H54 (cell line): ENCODE measurements around the gene FAH.

Experiments used
- DNase-seq: peaks from one replicate; pipeline ENCODE4 v3.0.0; 2011; ENCODE audit warnings: low spot score, mixed read lengths; ENCODE audit not compliant: insufficient read length
- FAIRE-seq: peaks from 3 replicates; lab custom pipeline; 2011; peaks lifted over from hg19 to GRCh38; lab: Jason Lieb, UNC
- POLR2A ChIP-seq: IDR thresholded peaks from 2 replicates; pipeline ENCODE4 v1.6.1; 2011; ENCODE audit warnings: low read depth, mild to moderate bottlenecking, low read length

FAH gene

DNA sequence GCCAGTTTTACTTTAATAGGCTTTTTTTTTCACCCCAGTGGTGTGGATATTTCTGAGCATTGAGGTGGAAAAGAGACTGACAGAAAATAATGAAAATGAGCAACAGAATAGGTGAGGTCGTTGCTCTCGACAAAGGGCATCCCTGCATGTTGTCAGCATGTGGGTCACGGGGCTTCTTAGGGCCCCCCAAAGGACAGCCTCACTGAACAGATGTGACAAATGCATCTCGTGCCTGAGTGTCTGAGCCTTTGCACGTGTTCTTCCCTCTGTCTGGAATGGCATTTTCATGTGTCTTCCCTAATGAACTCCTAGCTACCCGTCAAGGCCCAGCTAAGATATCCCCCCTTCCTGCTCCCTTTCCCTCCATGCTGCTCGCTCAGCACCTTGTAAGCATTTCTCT, 31.8 kb downstream of the FAH start:
- no peak for FAIRE-seq
- TF ChIP-seq POLR2A = no peak
- DNase-seq = no peak

DNA sequence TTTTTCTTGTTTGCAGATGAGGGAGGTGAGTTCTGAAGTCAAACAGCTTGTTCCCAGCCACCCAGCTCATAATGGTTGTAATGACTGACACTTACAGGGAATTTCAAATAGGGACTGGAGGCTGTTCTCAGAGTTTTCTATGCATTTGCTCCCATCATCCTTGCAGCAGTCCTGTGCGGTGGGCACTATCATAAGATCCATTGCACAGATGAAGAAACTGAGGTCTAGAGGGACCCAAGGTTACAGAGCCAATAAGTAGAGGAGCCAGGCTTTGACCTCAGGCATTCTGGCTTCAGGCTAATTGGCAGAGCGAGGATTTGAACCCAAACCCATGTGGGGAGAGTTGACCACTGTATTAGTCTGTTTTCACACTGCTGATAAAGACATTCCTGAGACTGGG, 32.4 kb downstream of the FAH start:
- DNase-seq = no peak
- no peak for TF ChIP-seq POLR2A
- FAIRE-seq = no peak

DNA sequence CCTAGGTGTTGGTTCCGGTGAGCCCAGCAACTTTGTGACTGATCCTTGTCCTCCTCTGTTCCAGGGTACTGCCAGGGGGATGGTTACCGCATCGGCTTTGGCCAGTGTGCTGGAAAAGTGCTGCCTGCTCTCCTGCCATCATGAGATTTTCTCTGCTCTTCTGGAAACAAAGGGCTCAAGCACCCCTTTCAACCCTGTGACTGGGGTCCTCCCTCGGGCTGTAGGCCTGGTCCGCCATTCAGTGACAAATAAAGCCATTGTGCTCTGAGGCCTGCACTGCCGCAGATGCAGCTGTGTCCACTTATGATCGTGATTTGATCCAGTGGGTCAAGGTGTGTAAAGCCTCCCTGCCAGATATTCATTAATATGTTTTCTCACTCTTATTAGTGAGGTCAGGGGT, 33.3 kb downstream of the FAH start:
- FAIRE-seq (no peak), DNase-seq (no peak)
- no peak for TF ChIP-seq POLR2A

DNA sequence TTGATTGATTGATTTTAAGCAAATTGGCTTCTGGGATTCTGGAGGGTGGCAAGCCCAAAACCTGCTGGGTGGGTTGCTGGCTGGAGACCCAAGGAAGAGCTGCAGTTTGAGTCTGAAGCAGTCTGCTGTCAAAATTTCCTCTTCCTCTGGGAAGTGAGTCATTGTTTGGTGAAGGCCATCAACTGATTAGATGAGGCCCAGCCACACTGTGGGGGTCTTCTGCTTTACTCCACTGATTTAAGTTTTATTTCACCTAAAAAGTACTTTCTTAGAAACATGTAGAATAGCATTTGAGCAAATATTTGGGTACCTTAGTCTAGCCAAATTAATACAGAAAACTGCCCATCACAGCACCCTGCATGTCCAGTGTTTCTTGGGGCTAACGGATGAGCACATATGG, 33.8 kb downstream of the FAH start:
- TF ChIP-seq POLR2A = no peak
- no peak for FAIRE-seq
- no peak for DNase-seq

DNA sequence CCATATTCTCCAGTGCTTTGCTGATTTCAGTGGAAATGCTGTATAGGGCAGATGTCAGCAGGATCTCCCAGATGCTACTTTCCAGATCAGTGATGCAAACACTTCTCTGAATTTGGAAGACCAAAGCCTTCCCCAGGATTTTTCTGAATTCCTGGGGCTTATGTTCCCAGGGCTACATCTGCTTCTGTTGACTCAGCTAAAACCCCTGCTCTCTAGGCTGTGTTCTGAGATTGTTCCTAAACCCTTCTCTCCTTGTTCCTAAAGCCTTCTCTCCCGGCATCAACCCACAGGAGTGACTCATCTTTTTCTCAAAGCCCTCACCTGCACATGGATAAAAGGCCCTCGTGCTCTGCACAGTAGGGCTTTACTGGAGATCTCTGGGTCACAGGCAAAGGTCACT, 35.5 kb downstream of the FAH start:
- DNase-seq (no peak), FAIRE-seq (no peak)
- TF ChIP-seq POLR2A = no peak

DNA sequence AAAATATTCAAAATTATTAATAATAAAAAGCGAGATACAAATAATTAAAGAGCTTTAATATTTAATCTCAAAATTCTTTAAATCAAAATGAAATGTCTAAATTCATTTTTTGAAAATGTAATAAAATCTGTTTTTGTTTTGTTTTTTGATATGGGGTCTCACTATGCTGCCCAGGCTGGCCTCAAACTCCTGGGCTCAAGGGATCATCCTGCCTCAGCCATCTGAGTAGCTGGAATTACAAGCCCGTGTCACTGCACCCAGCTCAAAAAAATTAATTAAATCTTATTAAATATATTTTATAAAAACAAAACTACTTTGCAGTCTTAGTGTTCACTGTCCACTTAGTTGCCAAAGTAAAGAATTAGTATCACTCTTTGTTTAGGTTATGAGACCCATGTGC, 38.4 kb downstream of the FAH start:
- no peak for TF ChIP-seq POLR2A
- no peak for DNase-seq
- FAIRE-seq = no peak

DNA sequence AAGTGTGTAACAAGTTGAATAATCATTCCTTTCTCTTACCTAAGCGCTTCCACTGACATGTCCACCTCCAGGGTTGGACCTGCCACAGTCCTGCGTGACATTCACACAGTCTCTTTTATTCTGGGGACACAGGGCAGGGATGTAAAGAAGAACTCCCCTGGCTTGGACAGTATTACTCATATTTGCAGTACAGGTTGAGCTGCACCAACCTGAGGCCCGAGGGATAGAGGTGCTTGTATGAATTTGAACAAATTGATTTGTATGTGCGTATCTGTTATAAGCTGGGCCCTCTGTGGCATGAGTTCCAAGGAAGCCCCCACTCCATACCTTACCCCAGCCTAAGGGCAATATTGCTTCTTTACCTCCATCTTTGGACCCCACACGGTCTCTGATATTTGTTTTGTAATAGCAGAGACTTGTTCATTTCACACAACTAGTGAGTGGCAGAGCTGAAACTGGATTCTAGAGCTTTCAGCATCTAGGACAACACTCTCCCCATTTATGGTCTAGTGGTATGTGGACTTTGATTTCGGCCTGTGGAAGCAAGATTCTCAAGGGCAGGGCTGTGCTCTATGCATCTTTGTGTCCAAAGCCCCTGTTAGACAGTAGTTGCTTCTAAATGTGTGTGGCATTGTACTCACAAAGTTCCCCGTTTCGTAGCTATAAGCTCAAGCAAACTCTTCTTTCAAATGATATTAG, 39.2 kb downstream of the FAH start:
- no peak for TF ChIP-seq POLR2A
- FAIRE-seq (no peak), DNase-seq (no peak)

DNA sequence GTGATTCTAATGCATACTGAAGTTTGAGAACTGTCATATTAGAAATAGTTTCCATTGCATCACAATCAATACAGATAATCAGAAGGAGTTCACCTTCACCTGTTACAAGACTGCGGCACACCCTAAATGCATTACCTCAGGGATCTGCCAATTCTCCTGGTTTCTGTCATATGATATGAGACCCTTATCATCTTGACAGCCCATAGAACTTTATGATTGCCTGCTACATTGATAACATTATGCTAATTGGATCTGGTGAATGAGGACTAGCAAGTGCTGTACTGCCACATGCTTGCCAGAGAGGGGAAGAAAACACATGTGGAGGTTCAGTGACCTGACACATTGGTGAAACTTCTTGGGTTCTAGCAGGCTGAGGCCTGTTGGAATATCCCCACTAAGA, 41.4 kb downstream of the FAH start:
- no peak for TF ChIP-seq POLR2A
- FAIRE-seq = no peak
- no peak for DNase-seq

DNA sequence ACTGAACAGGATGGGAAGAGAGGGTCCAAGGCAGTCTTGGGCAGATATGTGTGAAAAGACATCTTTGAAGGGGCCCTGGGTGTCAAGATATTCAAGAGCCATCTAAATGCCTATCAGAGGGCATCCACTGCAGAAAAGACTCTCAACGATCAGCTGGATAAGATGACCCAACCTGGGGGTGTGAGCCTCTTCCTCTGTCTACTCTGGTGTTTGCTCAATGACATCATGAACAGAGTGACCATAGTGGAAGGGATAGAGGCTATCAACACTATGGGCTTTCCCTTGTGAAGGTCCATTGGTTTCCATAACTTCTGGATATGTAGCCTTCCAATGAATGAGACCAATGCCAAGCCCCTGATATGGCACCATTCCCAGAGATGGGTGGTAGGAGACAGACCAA, 42.1 kb downstream of the FAH start:
- no peak for TF ChIP-seq POLR2A
- no peak for DNase-seq
- FAIRE-seq = no peak

DNA sequence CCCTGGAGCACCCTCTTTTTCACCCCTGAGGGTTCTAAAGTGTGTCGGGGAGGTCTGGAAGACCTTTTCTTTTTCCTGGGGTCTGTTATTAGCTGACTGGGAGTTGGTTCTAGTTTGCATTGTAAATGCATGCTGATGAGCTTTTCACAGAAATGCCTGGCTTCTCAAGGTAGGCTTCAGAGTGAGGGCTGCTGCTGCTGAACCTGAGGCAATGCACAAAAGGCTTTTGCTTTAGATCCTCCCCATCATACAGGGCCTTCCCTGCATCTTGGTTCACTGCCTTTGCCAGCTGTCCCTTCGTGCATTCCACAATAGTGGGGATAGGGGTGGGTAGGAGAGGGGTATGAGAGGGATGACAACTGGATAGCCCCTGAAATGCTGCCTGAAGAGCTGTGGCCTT, 46.6 kb downstream of the FAH start:
- FAIRE-seq (no peak), DNase-seq (no peak)
- no peak for TF ChIP-seq POLR2A

DNA sequence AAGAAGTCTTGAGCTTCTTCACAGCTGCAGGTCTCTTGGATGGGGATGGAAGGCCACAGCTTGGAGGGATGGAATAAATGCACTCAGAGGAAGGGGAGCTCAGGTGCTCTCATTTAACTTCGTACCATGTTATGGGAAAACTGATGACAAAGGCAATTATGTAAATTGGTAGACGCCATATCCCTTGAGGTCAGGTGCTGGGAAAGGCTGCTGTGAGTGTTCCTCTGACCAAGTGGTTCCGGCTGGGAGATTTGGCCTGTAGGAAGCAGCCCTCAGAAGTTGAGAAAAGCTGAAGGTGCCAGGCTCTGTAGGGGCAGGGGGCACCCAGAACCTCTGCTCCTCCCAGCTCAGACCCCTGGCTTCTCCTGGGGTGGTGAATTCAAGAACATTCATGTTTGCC, 47.1 kb downstream of the FAH start:
- TF ChIP-seq POLR2A = no peak
- DNase-seq (no peak), FAIRE-seq (no peak)

DNA sequence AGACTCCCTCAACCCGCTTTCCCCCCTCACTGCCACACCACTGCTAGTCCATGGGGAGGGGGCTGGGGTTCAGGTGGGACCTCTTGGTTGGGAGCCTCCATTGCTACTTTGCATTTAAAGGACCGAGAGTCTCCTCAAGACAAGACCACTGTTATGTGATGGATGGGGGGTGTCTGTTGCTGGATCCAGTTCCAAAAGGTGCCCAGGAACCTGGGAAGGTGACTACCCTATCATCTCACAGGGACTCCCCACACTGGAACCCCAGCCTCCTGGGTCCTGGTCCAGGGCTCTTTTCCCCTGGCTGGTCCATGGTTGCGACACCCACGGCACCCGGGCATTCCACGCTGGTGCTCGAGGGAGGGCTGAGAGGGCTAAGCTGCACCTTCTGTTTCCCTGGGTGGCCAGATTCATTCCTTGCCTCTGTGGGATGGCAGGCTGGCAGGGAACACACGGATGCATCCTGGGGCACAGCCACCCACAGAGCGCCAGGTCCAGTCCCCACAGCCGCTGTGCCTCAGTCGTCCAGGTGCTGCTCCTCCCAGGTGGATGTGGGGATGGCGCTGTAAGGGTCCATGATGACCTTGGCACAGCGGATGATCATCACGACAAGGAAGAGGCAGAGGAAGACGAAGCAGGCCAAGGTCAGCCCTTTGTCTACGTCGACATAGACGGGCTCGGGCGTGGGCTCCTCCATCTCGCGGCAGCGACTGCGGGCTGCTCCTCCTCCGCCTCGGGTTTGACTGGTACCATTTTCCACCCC, 48.6 kb downstream of the FAH start:
- DNase-seq = no peak
- no peak for FAIRE-seq
- no peak for TF ChIP-seq POLR2A

DNA sequence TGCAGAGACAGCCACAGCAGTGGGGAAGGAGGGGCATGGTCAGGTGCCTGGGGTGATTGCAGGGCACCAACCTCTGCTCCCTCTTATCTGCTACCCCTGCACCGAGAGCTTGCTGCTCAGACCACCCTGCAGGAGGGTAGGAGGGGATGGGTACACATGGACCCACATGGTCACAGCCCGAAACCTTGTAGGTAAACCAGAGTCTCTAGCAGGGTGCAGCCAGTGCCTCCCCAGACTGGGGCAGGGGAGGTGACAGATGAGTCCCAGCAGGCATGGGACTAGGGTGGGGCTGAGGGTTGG, 49.2 kb downstream of the FAH start:
- no peak for TF ChIP-seq POLR2A
- FAIRE-seq (no peak), DNase-seq (no peak)

DNA sequence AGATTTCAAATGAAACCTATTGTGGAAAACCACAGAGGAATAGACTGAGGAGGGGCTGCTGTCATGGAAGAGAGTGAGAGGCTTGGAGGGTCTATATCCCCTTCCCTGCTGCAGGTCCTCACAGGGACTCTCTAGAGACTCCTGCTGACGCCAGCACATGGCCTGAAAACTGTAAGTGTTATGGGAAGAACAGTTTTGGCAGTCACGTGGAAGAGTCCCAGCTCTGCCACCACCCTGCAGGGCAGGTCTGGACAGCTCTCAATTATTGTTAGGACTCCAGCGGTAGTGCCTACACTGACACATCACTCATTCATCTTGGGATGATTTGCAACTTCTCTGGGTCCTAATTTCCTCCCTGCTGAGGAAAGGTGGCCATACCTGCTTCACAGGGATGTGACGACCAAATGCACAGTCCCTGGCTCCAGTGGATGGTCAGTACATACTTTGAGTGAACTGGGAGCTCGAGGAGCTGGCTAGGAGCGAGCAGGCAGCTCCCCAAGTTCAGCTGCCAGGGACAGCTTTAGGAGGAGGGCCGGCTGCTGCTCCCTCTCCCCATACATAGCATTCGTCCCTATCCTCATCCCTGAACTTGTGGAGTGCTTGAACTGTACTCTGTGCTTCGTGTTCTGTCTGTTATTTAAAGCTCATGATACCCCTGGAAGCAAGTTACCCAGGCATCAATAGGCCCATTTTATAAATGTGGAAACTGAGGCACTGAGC, 50.0 kb downstream of the FAH start:
- no peak for TF ChIP-seq POLR2A
- no peak for FAIRE-seq
- DNase-seq = no peak
